Glutamatergic neuron (in vitro differentiated cells): ENCODE data around the gene KSR1. TPM values are rescaled to one million over a fixed set of nuclear protein-coding genes. Genes with fewer than 3 reads are reported as not detected.

Experiments
- DNase-seq: peaks from one replicate; pipeline ENCODE4 v3.0.0; 2022
- H3K27ac Mint-ChIP-seq: one replicate; pipeline ENCODE4 v1.8.0; 2020; ENCODE audit warnings: mild to moderate bottlenecking, mixed read lengths, inconsistent platforms; ENCODE audit not compliant: unreplicated experiment
- H3K27me3 Mint-ChIP-seq: one replicate; pipeline ENCODE4 v1.8.0; 2020; ENCODE audit warnings: mild to moderate bottlenecking, moderate library complexity, mixed read lengths, inconsistent platforms; ENCODE audit not compliant: unreplicated experiment
- H3K36me3 Mint-ChIP-seq: one replicate; pipeline ENCODE4 v1.8.0; 2020; ENCODE audit warnings: mild to moderate bottlenecking, mixed read lengths, inconsistent platforms; ENCODE audit not compliant: unreplicated experiment
- H3K4me1 Mint-ChIP-seq: one replicate; pipeline ENCODE4 v1.8.0; 2020; ENCODE audit warnings: mild to moderate bottlenecking, low read depth, mixed read lengths, inconsistent platforms; ENCODE audit not compliant: unreplicated experiment
- H3K4me3 Mint-ChIP-seq: one replicate; pipeline ENCODE4 v1.8.0; 2020; ENCODE audit warnings: mild to moderate bottlenecking, mixed read lengths, inconsistent platforms; ENCODE audit not compliant: unreplicated experiment
- H3K9me3 Mint-ChIP-seq: one replicate; pipeline ENCODE4 v1.8.0; 2020; ENCODE audit warnings: mild to moderate bottlenecking, moderate library complexity, mixed read lengths, inconsistent platforms; ENCODE audit not compliant: unreplicated experiment
- CTCF ChIP-seq: fragments of 200-600 bp; sonication (generic); IDR thresholded peaks from one replicate; pipeline ENCODE4 v1.5.0; 2021; ENCODE audit not compliant: partially characterized antibody, unreplicated experiment
- total RNA-seq: library from RNA; stranded (reverse); fragmentation: NEBNext Ultra II Directional; extraction: Animal tissue kit (Norgen Biotek cat#: 25700); gene quantifications from one replicate; pipeline ENCODE4 v1.2.1, GENCODE V29; 2021; ENCODE audit not compliant: unreplicated experiment

The KSR1 gene
- total RNA-seq, 1 donor from 2014 or later, result 203 TPM

- Mint-ChIP-seq H3K27me3 (peaks cover 11% of the 10 kb centered on the region), H3K36me3 (no peaks in the 10 kb centered on the region), H3K27ac (peak overlapping the region; percentile 79), H3K9me3 (peaks cover 19% of the 10 kb centered on the region), H3K4me1 (peaks cover 54% of the 10 kb centered on the region), H3K4me3 (peak overlapping the region; percentile 36)
- no peak for TF ChIP-seq CTCF
- DNase-seq, result peak; percentile 64
Observed at GRCh38 chr17:27577121-27577761, 121.0 kb downstream of the KSR1 start.

- Mint-ChIP-seq H3K27ac (peak overlapping the region; percentile 79), H3K36me3 (no peaks in the 10 kb centered on the region), H3K27me3 (peaks cover 11% of the 10 kb centered on the region), H3K4me1 (peaks cover 52% of the 10 kb centered on the region), H3K9me3 (peaks cover 14% of the 10 kb centered on the region), H3K4me3 (no peak overlapping the region)
- no peak for TF ChIP-seq CTCF
- no peak for DNase-seq
Observed at GRCh38 chr17:27577884-27578717, 121.9 kb downstream of the KSR1 start.

GRCh38 chr17:27578718-27579085 is 122.5 kb downstream of the KSR1 start:
- Mint-ChIP-seq H3K27me3 (peaks cover 12% of the 10 kb centered on the region), H3K9me3 (peaks cover 16% of the 10 kb centered on the region), H3K36me3 (no peaks in the 10 kb centered on the region), H3K27ac (no peak overlapping the region), H3K4me1 (peaks cover 50% of the 10 kb centered on the region), H3K4me3 (no peak overlapping the region)
- TF ChIP-seq CTCF, result no peak
- no peak for DNase-seq

- Mint-ChIP-seq H3K27ac (peak overlapping the region; percentile 43), H3K4me3 (no peak overlapping the region), H3K4me1 (peaks cover 45% of the 10 kb centered on the region), H3K27me3 (peaks cover 10% of the 10 kb centered on the region), H3K36me3 (no peaks in the 10 kb centered on the region), H3K9me3 (peaks cover 16% of the 10 kb centered on the region)
- no peak for DNase-seq
- no peak for TF ChIP-seq CTCF
Observed at GRCh38 chr17:27579304-27579703, 123.1 kb downstream of the KSR1 start.

GRCh38 chr17:27579897-27580321 is 123.7 kb downstream of the KSR1 start:
- H3K9me3 Mint-ChIP-seq, result peaks cover 16% of the 10 kb centered on the region
- H3K4me3 Mint-ChIP-seq, result no peak overlapping the region
- H3K4me1 Mint-ChIP-seq, result peaks cover 40% of the 10 kb centered on the region
- no peaks in the 10 kb centered on the region for H3K36me3 Mint-ChIP-seq
- H3K27ac Mint-ChIP-seq, result peak overlapping the region; percentile 15
- TF ChIP-seq CTCF, result no peak
- H3K27me3 Mint-ChIP-seq, result peaks cover 10% of the 10 kb centered on the region
- DNase-seq, result no peak
